HepG2 (cell line): ENCODE data around the gene ZNF213. TPM values are rescaled to one million over a fixed set of nuclear protein-coding genes. Genes with fewer than 3 reads are reported as not detected.

ENCODE experiments used
- ASH2L ChIP-seq: fragments of 300-600, 200-600 bp; sonication (generic); IDR thresholded peaks from 2 replicates; pipeline ENCODE4 v1.7.0; 2017; ENCODE audit warnings: low read depth, mild to moderate bottlenecking, moderate library complexity, mixed read lengths, low read length; ENCODE audit not compliant: insufficient read length
- FOXK1 ChIP-seq: sonication (generic); formaldehyde crosslinking; IDR thresholded peaks from 2 replicates; pipeline ENCODE4 v1.4.0; 2020; ENCODE audit warnings: low read depth, missing genetic modification reagents, borderline replicate concordance
- GZF1 ChIP-seq: sonication (generic); formaldehyde crosslinking; IDR thresholded peaks from 2 replicates; pipeline ENCODE4 v1.5.1; 2020; ENCODE audit warnings: mild to moderate bottlenecking, missing genetic modification reagents
- MAFG ChIP-seq: sonication (generic); formaldehyde crosslinking; IDR thresholded peaks from 2 replicates; pipeline ENCODE4 v1.5.1; 2020; ENCODE audit warnings: mild to moderate bottlenecking, missing genetic modification reagents
- MEIS1 ChIP-seq: sonication (generic); formaldehyde crosslinking; IDR thresholded peaks from 2 replicates; pipeline ENCODE4 v1.9.0; 2021; ENCODE audit warnings: mild to moderate bottlenecking, missing genetic modification reagents, moderate library complexity, borderline replicate concordance
- MTA1 ChIP-seq: sonication (generic); formaldehyde crosslinking; IDR thresholded peaks from 2 replicates; pipeline ENCODE4 v1.4.0; 2020; ENCODE audit warnings: missing genetic modification reagents, mild to moderate bottlenecking, borderline replicate concordance
- NFYB ChIP-seq: sonication (generic); formaldehyde crosslinking; IDR thresholded peaks from 2 replicates; pipeline ENCODE4 v1.4.0; 2020; ENCODE audit warnings: missing genetic modification reagents
- THAP11 ChIP-seq: IDR thresholded peaks from 2 replicates; pipeline ENCODE4 v1.6.1; 2016; ENCODE audit warnings: missing biosample characterization, missing genetic modification reagents
- polyA plus RNA-seq, 8 experiments: library from polyadenylated mRNA; depleted of rRNA in 3 of 8; stranded (reverse) in 7 of 8; unstranded in 1 of 8; fragments of >200 nt; fragmentation: Illumina TruSeq in 4 of 8; extraction: Trizol in 4 of 8; gene quantifications; 2 replicates each; pipeline versions ENCODE4 v1.2.1 to v1.2.3, GENCODE V29; 2011 to 2016; ENCODE audit warnings: low read depth in 4 of 8, missing spikeins in 1 of 8, mixed read lengths in 1 of 8; ENCODE audit not compliant: insufficient read depth in 1 of 8
- total RNA-seq, 5 experiments: library from RNA; depleted of rRNA; stranded (reverse); fragments of >200 nt; fragmentation: Illumina TruSeq; extraction: Trizol; gene quantifications; 2 replicates each; pipeline ENCODE4 v1.2.3, GENCODE V29; 2016; ENCODE audit warnings: low read depth in 1 of 5
- TF ChIP-seq, protein P1 (sequence below): sonication (generic); formaldehyde crosslinking; IDR thresholded peaks from 2 replicates; pipeline ENCODE4 v1.4.0; 2020; ENCODE audit warnings: mild to moderate bottlenecking, missing genetic modification reagents, borderline replicate concordance
- TF ChIP-seq, protein P2 (sequence below): sonication (generic); formaldehyde crosslinking; IDR thresholded peaks from 2 replicates; pipeline ENCODE4 v1.8.0; 2022; ENCODE audit warnings: mild to moderate bottlenecking, missing genetic modification reagents; ENCODE audit not compliant: insufficient replicate concordance
- TF ChIP-seq, protein P3 (sequence below): sonication (generic); formaldehyde crosslinking; IDR thresholded peaks from 2 replicates; pipeline ENCODE4 v1.5.0; 2020; ENCODE audit warnings: mild to moderate bottlenecking, missing genetic modification reagents, moderate library complexity
- TF ChIP-seq, protein P4 (sequence below), 2 experiments: IDR thresholded peaks; 2 replicates each; pipeline ENCODE4 v1.6.1; 2011 to 2012; ENCODE audit warnings: low read length in 2 of 2, borderline replicate concordance in 1 of 2, low read depth in 1 of 2, mild to moderate bottlenecking in 1 of 2, moderate library complexity in 1 of 2

Gene ZNF213
- total and polyA plus RNA-seq, 2 of the 13 experiments (the other 11 are each of a cell fraction or from before 2014, with no cell fraction given), result 0.59 to 0.97 TPM

DNA sequence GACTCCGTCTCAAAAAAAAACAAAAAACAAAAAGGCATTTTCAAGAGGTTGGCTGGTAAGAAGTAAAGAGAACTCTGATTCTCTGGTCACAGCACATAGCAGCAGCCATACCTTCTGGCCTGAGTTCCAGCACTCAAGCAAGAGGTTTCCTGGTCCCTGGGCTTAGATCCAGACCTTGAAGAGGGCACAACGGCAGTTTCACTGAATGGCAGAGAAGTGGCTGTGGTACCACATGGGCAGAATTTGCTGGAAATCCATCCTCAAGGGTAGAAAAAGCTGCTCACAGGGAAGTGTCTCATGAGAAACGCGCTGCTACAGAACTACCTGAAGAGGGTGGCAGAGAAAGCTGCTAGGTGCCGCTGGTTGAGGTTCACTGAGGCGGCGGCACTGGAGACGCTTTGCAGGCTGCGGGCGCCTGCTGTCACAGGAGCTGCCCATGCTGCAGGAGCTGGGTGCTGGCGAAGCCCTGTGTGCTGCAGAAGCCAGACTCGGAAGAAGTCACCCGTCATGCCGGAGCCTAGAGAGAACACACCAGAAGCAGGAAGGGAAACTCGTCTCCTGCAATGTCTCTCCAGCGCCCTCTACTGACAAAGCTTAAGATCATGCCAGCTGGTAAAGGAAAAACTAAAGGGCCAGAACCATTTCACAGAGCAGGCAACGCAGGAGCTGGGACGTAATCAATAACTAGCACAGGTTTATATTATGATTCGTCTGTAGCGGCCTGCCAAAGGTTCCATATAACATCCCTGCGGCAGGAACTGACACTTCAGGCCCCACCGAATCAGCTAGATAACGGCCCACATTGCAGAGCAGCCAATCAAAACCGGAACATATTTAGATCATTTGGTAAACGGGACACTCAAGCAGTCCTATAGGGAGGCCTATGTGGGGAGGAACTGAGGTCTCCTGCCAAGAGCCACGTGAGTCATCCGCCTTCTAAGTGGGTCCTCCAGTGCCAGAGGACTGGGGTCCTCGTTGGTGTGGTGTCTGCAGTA, 5.4 kb upstream of the ZNF213 start (continued):
- TF ChIP-seq, protein P1, sequence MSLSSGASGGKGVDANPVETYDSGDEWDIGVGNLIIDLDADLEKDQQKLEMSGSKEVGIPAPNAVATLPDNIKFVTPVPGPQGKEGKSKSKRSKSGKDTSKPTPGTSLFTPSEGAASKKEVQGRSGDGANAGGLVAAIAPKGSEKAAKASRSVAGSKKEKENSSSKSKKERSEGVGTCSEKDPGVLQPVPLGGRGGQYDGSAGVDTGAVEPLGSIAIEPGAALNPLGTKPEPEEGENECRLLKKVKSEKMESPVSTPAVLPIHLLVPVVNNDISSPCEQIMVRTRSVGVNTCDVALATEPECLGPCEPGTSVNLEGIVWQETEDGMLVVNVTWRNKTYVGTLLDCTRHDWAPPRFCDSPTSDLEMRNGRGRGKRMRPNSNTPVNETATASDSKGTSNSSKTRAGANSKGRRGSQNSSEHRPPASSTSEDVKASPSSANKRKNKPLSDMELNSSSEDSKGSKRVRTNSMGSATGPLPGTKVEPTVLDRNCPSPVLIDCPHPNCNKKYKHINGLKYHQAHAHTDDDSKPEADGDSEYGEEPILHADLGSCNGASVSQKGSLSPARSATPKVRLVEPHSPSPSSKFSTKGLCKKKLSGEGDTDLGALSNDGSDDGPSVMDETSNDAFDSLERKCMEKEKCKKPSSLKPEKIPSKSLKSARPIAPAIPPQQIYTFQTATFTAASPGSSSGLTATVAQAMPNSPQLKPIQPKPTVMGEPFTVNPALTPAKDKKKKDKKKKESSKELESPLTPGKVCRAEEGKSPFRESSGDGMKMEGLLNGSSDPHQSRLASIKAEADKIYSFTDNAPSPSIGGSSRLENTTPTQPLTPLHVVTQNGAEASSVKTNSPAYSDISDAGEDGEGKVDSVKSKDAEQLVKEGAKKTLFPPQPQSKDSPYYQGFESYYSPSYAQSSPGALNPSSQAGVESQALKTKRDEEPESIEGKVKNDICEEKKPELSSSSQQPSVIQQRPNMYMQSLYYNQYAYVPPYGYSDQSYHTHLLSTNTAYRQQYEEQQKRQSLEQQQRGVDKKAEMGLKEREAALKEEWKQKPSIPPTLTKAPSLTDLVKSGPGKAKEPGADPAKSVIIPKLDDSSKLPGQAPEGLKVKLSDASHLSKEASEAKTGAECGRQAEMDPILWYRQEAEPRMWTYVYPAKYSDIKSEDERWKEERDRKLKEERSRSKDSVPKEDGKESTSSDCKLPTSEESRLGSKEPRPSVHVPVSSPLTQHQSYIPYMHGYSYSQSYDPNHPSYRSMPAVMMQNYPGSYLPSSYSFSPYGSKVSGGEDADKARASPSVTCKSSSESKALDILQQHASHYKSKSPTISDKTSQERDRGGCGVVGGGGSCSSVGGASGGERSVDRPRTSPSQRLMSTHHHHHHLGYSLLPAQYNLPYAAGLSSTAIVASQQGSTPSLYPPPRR (CRISPR knock-in tag), result no peak
- no peak for TF ChIP-seq GZF1 (CRISPR knock-in tag)
- TF ChIP-seq MEIS1 (CRISPR knock-in tag), result 0 out of 2 replicates have a peak, but pooled peaks have one; percentile 47
- TF ChIP-seq, protein P2, sequence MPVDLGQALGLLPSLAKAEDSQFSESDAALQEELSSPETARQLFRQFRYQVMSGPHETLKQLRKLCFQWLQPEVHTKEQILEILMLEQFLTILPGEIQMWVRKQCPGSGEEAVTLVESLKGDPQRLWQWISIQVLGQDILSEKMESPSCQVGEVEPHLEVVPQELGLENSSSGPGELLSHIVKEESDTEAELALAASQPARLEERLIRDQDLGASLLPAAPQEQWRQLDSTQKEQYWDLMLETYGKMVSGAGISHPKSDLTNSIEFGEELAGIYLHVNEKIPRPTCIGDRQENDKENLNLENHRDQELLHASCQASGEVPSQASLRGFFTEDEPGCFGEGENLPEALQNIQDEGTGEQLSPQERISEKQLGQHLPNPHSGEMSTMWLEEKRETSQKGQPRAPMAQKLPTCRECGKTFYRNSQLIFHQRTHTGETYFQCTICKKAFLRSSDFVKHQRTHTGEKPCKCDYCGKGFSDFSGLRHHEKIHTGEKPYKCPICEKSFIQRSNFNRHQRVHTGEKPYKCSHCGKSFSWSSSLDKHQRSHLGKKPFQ (CRISPR knock-in tag), result peak; percentile 21
- TF ChIP-seq THAP11 (CRISPR knock-in tag), result peak; percentile 46; the same call in 1 of the 2 replicates
- TF ChIP-seq, protein P3, sequence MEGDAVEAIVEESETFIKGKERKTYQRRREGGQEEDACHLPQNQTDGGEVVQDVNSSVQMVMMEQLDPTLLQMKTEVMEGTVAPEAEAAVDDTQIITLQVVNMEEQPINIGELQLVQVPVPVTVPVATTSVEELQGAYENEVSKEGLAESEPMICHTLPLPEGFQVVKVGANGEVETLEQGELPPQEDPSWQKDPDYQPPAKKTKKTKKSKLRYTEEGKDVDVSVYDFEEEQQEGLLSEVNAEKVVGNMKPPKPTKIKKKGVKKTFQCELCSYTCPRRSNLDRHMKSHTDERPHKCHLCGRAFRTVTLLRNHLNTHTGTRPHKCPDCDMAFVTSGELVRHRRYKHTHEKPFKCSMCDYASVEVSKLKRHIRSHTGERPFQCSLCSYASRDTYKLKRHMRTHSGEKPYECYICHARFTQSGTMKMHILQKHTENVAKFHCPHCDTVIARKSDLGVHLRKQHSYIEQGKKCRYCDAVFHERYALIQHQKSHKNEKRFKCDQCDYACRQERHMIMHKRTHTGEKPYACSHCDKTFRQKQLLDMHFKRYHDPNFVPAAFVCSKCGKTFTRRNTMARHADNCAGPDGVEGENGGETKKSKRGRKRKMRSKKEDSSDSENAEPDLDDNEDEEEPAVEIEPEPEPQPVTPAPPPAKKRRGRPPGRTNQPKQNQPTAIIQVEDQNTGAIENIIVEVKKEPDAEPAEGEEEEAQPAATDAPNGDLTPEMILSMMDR (CRISPR knock-in tag), result peak; percentile 88
- TF ChIP-seq, protein P4, sequence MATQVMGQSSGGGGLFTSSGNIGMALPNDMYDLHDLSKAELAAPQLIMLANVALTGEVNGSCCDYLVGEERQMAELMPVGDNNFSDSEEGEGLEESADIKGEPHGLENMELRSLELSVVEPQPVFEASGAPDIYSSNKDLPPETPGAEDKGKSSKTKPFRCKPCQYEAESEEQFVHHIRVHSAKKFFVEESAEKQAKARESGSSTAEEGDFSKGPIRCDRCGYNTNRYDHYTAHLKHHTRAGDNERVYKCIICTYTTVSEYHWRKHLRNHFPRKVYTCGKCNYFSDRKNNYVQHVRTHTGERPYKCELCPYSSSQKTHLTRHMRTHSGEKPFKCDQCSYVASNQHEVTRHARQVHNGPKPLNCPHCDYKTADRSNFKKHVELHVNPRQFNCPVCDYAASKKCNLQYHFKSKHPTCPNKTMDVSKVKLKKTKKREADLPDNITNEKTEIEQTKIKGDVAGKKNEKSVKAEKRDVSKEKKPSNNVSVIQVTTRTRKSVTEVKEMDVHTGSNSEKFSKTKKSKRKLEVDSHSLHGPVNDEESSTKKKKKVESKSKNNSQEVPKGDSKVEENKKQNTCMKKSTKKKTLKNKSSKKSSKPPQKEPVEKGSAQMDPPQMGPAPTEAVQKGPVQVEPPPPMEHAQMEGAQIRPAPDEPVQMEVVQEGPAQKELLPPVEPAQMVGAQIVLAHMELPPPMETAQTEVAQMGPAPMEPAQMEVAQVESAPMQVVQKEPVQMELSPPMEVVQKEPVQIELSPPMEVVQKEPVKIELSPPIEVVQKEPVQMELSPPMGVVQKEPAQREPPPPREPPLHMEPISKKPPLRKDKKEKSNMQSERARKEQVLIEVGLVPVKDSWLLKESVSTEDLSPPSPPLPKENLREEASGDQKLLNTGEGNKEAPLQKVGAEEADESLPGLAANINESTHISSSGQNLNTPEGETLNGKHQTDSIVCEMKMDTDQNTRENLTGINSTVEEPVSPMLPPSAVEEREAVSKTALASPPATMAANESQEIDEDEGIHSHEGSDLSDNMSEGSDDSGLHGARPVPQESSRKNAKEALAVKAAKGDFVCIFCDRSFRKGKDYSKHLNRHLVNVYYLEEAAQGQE (IDR thresholded peaks at IDR 0.05; ENCODE audit: borderline replicate concordance in 1 of 2, low read depth in 1 of 2, low read length in 2 of 2), result no peak
- no peak for TF ChIP-seq FOXK1 (CRISPR knock-in tag)
- TF ChIP-seq MTA1 (CRISPR knock-in tag), result no peak
- TF ChIP-seq MAFG (CRISPR knock-in tag), result no peak
- TF ChIP-seq NFYB, result no peak
- TF ChIP-seq ASH2L, result no peak
